CD14-positive monocyte (primary cell): ENCODE measurements around the gene CD28. TPM values are rescaled to one million over a fixed set of nuclear protein-coding genes. Genes with fewer than 3 reads are reported as not detected.
A peak's percentile ranks its signal among the peaks of the same experiment; 100 is the strongest.

Experiments
- DNase-seq, 3 donors: peaks; one replicate each; pipeline ENCODE4 v3.0.0-alpha.2; 2011 to 2022
- H2AFZ ChIP-seq: 2 replicates; pipeline ENCODE4 v1.6.0; 2012; ENCODE audit warnings: mild to moderate bottlenecking, low read depth, low read length, inconsistent platforms; ENCODE audit not compliant: insufficient read depth, poor library complexity, severe bottlenecking
- H3K27ac ChIP-seq, 2 donors: 1 replicate in 1 of 2; 2 replicates in 1 of 2; pipeline ENCODE4 v1.5.1; 2012 to 2013; ENCODE audit warnings: low read length in 2 of 2, control low read depth in 1 of 2, inconsistent platforms in 1 of 2, low read depth in 1 of 2, mild to moderate bottlenecking in 1 of 2
- H3K27me3 ChIP-seq, 2 donors: one replicate each; pipeline versions ENCODE4 v1.6.0 to v1.6.1; 2011 to 2013; ENCODE audit warnings: low read length in 2 of 2; ENCODE audit not compliant: control insufficient read depth in 2 of 2, insufficient read depth in 2 of 2
- H3K36me3 ChIP-seq, 2 donors: replicated peaks in 1 of 2; 1 replicate in 1 of 2; 2 replicates in 1 of 2; pipeline versions ENCODE4 v1.5.1 to v1.6.1; 2012 to 2013; ENCODE audit warnings: low read length in 2 of 2, control low read depth in 1 of 2, inconsistent platforms in 1 of 2, mild to moderate bottlenecking in 1 of 2; ENCODE audit not compliant: insufficient read depth in 2 of 2, control insufficient read depth in 1 of 2
- H3K4me1 ChIP-seq, 2 donors: 1 replicate in 1 of 2; 2 replicates in 1 of 2; pipeline versions ENCODE4 v1.5.1 to v1.6.1; 2012 to 2013; ENCODE audit warnings: low read length in 2 of 2, control low read depth in 1 of 2, inconsistent platforms in 1 of 2, mild to moderate bottlenecking in 1 of 2, moderate library complexity in 1 of 2; ENCODE audit not compliant: insufficient read depth in 2 of 2, control insufficient read depth in 1 of 2
- H3K4me2 ChIP-seq: replicated peaks from 2 replicates; pipeline ENCODE3; 2012; ENCODE audit warnings: low read length, moderate library complexity, mild to moderate bottlenecking; ENCODE audit not compliant: poor library complexity, severe bottlenecking; ENCODE audit errors: extremely low read depth
- H3K4me3 ChIP-seq, 3 experiments: fragments of 200-600 bp in 1 of 3; sonication (generic) in 1 of 3; replicated peaks in 1 of 3; 1 replicate in 2 of 3; 2 replicates in 1 of 3; pipeline ENCODE4 v1.5.1; 2011 to 2013; ENCODE audit warnings: low read length in 3 of 3, mild to moderate bottlenecking in 3 of 3, control low read depth in 2 of 3, low read depth in 2 of 3, inconsistent platforms in 1 of 3, moderate library complexity in 1 of 3
- H3K79me2 ChIP-seq: 2 replicates; pipeline ENCODE4 v1.6.0; 2012; ENCODE audit warnings: mild to moderate bottlenecking, control low read depth, inconsistent platforms, low read length, moderate library complexity; ENCODE audit not compliant: insufficient read depth
- H3K9ac ChIP-seq: 2 replicates; pipeline ENCODE4 v1.6.0; 2017; ENCODE audit warnings: low read length, mild to moderate bottlenecking; ENCODE audit not compliant: insufficient read depth, poor library complexity, severe bottlenecking
- H3K9me3 ChIP-seq, 2 donors: replicated peaks in 1 of 2; 1 replicate in 1 of 2; 2 replicates in 1 of 2; pipeline versions ENCODE4 v1.5.1 to v1.6.1; 2012 to 2013; ENCODE audit warnings: low read length in 2 of 2, control low read depth in 1 of 2; ENCODE audit not compliant: control insufficient read depth in 1 of 2, insufficient read depth in 1 of 2
- H4K20me1 ChIP-seq: 2 replicates; pipeline ENCODE4 v1.6.0; 2012; ENCODE audit warnings: mild to moderate bottlenecking, low read length, control low read depth, moderate library complexity; ENCODE audit not compliant: insufficient read depth
- H3K27ac Mint-ChIP-seq, 7 donors: one replicate each; pipeline ENCODE4 v1.8.0; 2020; ENCODE audit warnings: mild to moderate bottlenecking in 7 of 7, mixed read lengths in 7 of 7, moderate library complexity in 6 of 7, inconsistent platforms in 2 of 7
- H3K27me3 Mint-ChIP-seq, 3 donors: one replicate each; pipeline ENCODE4 v1.8.0; 2021 to 2022; ENCODE audit warnings: low read depth in 3 of 3, mild to moderate bottlenecking in 3 of 3, mixed read lengths in 3 of 3, moderate library complexity in 3 of 3, inconsistent platforms in 1 of 3
- H3K36me3 Mint-ChIP-seq, 2 donors: one replicate each; pipeline ENCODE4 v1.8.0; 2020; ENCODE audit warnings: mixed read lengths in 2 of 2, inconsistent platforms in 1 of 2, mild to moderate bottlenecking in 1 of 2
- H3K4me1 Mint-ChIP-seq: one replicate; pipeline ENCODE4 v1.8.0; 2020; ENCODE audit warnings: mild to moderate bottlenecking, mixed read lengths
- H3K4me3 Mint-ChIP-seq, 2 donors: one replicate each; pipeline ENCODE4 v1.8.0; 2020; ENCODE audit warnings: mild to moderate bottlenecking in 2 of 2, mixed read lengths in 2 of 2, moderate library complexity in 1 of 2
- H3K9me3 Mint-ChIP-seq, 7 donors: one replicate each; pipeline ENCODE4 v1.8.0; 2020 to 2022; ENCODE audit warnings: mixed read lengths in 7 of 7, mild to moderate bottlenecking in 6 of 7, moderate library complexity in 6 of 7, inconsistent platforms in 2 of 7
- WGBS: methylation state at CpG from one replicate; pipeline ENCODE4 v1.1.5; 2013; ENCODE audit warnings: missing lambda C conversion rate; ENCODE audit not compliant: insufficient coverage; 5-methylcytosine and 5-hydroxymethylcytosine counted together
- intact Hi-C, 2 donors: fragments of 100-400 bp; cut with micrococcal nuclease; formaldehyde crosslinking; loops; one replicate each; pipeline versions ENCODE4 v1.15.0 to v1.15.1; 2023
- polyA plus RNA-seq, 3 donors: library from polyadenylated mRNA; depleted of rRNA in 1 of 3; unstranded in 2 of 3; stranded (reverse) in 1 of 3; fragments of 300-500 nt in 2 of 3; fragments of >200 nt in 1 of 3; fragmentation: Illumina TruSeq in 2 of 3; gene quantifications; 1 replicate in 2 of 3; 2 replicates in 1 of 3; pipeline ENCODE4 v1.2.3, GENCODE V29; 2012 to 2021
- TF ChIP-seq, protein P1 (sequence below): fragments of 200-600 bp; IDR thresholded peaks from one replicate; pipeline ENCODE4 v1.8.0; 2022; ENCODE audit warnings: antibody characterized with exemption, mild to moderate bottlenecking

Gene CD28
- polyA plus RNA-seq, 3 donors = 0.09 to 0.21 TPM; not detected in 1

DNA sequence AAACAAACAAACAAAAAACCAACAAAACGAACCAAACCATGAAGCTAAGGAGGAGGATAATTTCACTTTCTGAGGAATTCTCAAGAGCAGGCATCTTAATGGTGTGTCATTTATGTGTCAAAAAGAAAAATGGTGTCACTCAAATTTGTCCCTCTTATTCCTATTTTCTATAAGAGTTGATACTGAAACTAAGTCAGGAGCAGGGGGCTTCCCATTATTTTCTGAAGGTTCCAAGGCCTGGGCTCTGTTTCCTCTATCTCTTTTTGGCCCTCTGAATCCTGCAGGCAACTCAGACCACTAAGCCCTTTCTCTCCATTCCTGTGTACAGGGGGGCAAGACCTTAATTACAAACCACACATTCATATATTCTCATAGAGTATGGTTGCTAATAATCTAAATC lies 44.0 kb upstream of the CD28 start:
- H3K4me1 ChIP-seq = peaks cover 34 to 37% of the 10 kb centered on the region in 2 donors
- H3K4me3 ChIP-seq = no peak overlapping the region
- no peaks in the 10 kb centered on the region for H3K79me2 ChIP-seq
- no peak overlapping the region for H2AFZ ChIP-seq
- H3K27me3 ChIP-seq = no peaks in the 10 kb centered on the region
- DNase-seq = no peak
- H3K9me3 ChIP-seq = no peaks in the 10 kb centered on the region
- H3K27ac ChIP-seq = no peak overlapping the region
- intact Hi-C loops = no loop called here
- Mint-ChIP-seq H3K4me1 (peaks cover 33% of the 10 kb centered on the region), H3K9me3 (peaks cover 0 to 6% (median 0%) of the 10 kb centered on the region in 7 donors), H3K27ac (peak overlapping the region in 2 of 7 donors; percentile 20 to 68), H3K27me3 (peaks cover 0 to 4% (median 0%) of the 10 kb centered on the region in 3 donors), H3K4me3 (no peak overlapping the region), H3K36me3 (peaks cover 0 to 2% of the 10 kb centered on the region in 2 donors)
- H3K36me3 ChIP-seq = no peaks in the 10 kb centered on the region
- H3K4me2 ChIP-seq = no peak overlapping the region
- H3K9ac ChIP-seq = no peak overlapping the region
- WGBS = no CpG with 5 or more reads among the region's 1 CpG
- no peaks in the 10 kb centered on the region for H4K20me1 ChIP-seq
- TF ChIP-seq, protein P1, sequence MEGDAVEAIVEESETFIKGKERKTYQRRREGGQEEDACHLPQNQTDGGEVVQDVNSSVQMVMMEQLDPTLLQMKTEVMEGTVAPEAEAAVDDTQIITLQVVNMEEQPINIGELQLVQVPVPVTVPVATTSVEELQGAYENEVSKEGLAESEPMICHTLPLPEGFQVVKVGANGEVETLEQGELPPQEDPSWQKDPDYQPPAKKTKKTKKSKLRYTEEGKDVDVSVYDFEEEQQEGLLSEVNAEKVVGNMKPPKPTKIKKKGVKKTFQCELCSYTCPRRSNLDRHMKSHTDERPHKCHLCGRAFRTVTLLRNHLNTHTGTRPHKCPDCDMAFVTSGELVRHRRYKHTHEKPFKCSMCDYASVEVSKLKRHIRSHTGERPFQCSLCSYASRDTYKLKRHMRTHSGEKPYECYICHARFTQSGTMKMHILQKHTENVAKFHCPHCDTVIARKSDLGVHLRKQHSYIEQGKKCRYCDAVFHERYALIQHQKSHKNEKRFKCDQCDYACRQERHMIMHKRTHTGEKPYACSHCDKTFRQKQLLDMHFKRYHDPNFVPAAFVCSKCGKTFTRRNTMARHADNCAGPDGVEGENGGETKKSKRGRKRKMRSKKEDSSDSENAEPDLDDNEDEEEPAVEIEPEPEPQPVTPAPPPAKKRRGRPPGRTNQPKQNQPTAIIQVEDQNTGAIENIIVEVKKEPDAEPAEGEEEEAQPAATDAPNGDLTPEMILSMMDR = no peak

DNA sequence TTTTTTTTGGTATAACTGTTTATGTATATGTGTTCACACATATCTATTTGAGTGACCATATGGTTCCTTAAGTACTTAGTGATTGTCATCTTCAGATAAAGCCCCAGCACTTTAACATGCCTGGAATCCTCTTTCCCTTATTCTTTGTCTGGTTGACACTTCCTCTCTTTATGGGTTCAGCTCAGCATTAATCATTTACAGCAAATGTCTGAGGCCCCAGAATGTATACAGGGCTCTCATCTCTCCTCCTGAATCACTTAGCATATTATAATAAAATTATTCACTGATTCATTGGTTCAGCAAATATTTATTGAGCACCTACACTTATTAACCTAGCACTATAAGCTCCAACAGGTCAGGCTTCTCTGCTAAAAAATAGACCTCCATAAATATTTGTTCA lies 43.5 kb upstream of the CD28 start:
- no peaks in the 10 kb centered on the region for H3K27me3 ChIP-seq
- H3K27ac ChIP-seq = no peak overlapping the region
- H3K4me3 ChIP-seq = no peak overlapping the region
- intact Hi-C loops = no loop called here
- Mint-ChIP-seq H3K9me3 (peaks cover 0 to 6% (median 0%) of the 10 kb centered on the region in 7 donors), H3K36me3 (no peaks in the 10 kb centered on the region), H3K4me1 (peaks cover 28% of the 10 kb centered on the region), H3K4me3 (no peak overlapping the region), H3K27me3 (peaks cover 0 to 4% (median 0%) of the 10 kb centered on the region in 3 donors), H3K27ac (peak overlapping the region in 1 of 7 donors; percentile 20)
- TF ChIP-seq, protein P1 = no peak
- no peaks in the 10 kb centered on the region for H3K79me2 ChIP-seq
- H3K9me3 ChIP-seq = no peaks in the 10 kb centered on the region
- DNase-seq = no peak
- H3K36me3 ChIP-seq = no peaks in the 10 kb centered on the region
- H4K20me1 ChIP-seq = no peaks in the 10 kb centered on the region
- H3K4me2 ChIP-seq = no peak overlapping the region
- H3K4me1 ChIP-seq = peaks cover 30 to 32% of the 10 kb centered on the region in 2 donors
- no peak overlapping the region for H3K9ac ChIP-seq
- no peak overlapping the region for H2AFZ ChIP-seq
